ENCODE data around the gene GNAI1.
"Not testable (repeated sequence)": the region's sequence is repeated elsewhere in the genome, so short reads cannot be mapped to it uniquely, and the experiment has no call there.

Gene GNAI1

GRCh38 chr7:80133361-80134114 lies 1.1 kb upstream of the GNAI1 start:
- DNase-seq, result no peak

- no peak for DNase-seq
Observed at GRCh38 chr7:80134115-80134535, 506 bp upstream of the GNAI1 start.

- DNase-seq, result peak; percentile 19
Observed at GRCh38 chr7:80135309-80136104, 876 bp downstream of the GNAI1 start.

- no peak for DNase-seq
Observed at GRCh38 chr7:80136261-80137055, 1.8 kb downstream of the GNAI1 start.

GRCh38 chr7:80137410-80137809 lies 2.8 kb downstream of the GNAI1 start:
- DNase-seq, result no peak

GRCh38 chr7:80139236-80139635 lies 4.6 kb downstream of the GNAI1 start:
- DNase-seq, result no peak

- no peak for DNase-seq
Observed at GRCh38 chr7:80140388-80140787, 5.8 kb downstream of the GNAI1 start.

- no peak for DNase-seq
Observed at GRCh38 chr7:80141376-80141775, 6.7 kb downstream of the GNAI1 start.

- no peak for DNase-seq
Observed at GRCh38 chr7:80142853-80143580, 8.4 kb downstream of the GNAI1 start.

- DNase-seq, result no peak
Observed at GRCh38 chr7:80145780-80146422, 11.3 kb downstream of the GNAI1 start.

GRCh38 chr7:80146545-80147182 lies 12.0 kb downstream of the GNAI1 start:
- DNase-seq, result no peak

- no peak for DNase-seq
Observed at GRCh38 chr7:80147543-80148391, 13.1 kb downstream of the GNAI1 start.

GRCh38 chr7:80150611-80151273 lies 16.1 kb downstream of the GNAI1 start:
- no peak for DNase-seq

- no peak for DNase-seq
Observed at GRCh38 chr7:80151274-80151665, 16.6 kb downstream of the GNAI1 start.

GRCh38 chr7:80153446-80153845 lies 18.8 kb downstream of the GNAI1 start:
- no peak for DNase-seq

GRCh38 chr7:80154656-80155333 lies 20.2 kb downstream of the GNAI1 start:
- DNase-seq, result no peak

GRCh38 chr7:80155374-80155773 lies 20.7 kb downstream of the GNAI1 start:
- no peak for DNase-seq

GRCh38 chr7:80157770-80158169 lies 23.1 kb downstream of the GNAI1 start:
- DNase-seq, result not testable (repeated sequence)

GRCh38 chr7:80159802-80160201 lies 25.2 kb downstream of the GNAI1 start:
- no peak for DNase-seq

- no peak for DNase-seq
Observed at GRCh38 chr7:80161466-80161865, 26.8 kb downstream of the GNAI1 start.

Measured in NCI-H510A (cell line).